Astrocyte of the spinal cord (primary cell): ENCODE results near the gene ZCCHC7.
"Not testable (repeated sequence)": the region's sequence is repeated elsewhere in the genome, so short reads cannot be mapped to it uniquely, and the experiment has no call there.

ENCODE experiments used
- DNase-seq: peaks from one replicate; pipeline ENCODE4 v3.0.0; 2011; ENCODE audit warnings: low read depth, low spot score
- H3K4me3 ChIP-seq: 2 replicates; pipeline ENCODE4 v1.5.1; 2011; ENCODE audit warnings: low read depth, mild to moderate bottlenecking, low read length, moderate library complexity
- CTCF ChIP-seq: IDR thresholded peaks from 2 replicates; pipeline ENCODE4 v1.5.1; 2012; ENCODE audit warnings: low read depth, mild to moderate bottlenecking, low read length, inconsistent platforms
- in situ Hi-C: cut with HindIII; loops from 2 replicates; pipeline ENCODE4 v1.10.0; 2017; ENCODE audit warnings: low sequenced_read_pairs

Gene ZCCHC7

GRCh38 chr9:37085233-37085632 is 35.1 kb upstream of the ZCCHC7 start:
- no peak for DNase-seq
- TF ChIP-seq CTCF: no peak
- in situ Hi-C loops: no loop called here
- no peak overlapping the region for H3K4me3 ChIP-seq

GRCh38 chr9:37092714-37093295 is 27.6 kb upstream of the ZCCHC7 start:
- in situ Hi-C loops, H3K4me3 ChIP-seq, DNase-seq: not testable (repeated sequence)

- in situ Hi-C loops: no loop called here
- no peak overlapping the region for H3K4me3 ChIP-seq
- no peak for TF ChIP-seq CTCF
These were observed 25.6 kb upstream of the ZCCHC7 start for GRCh38 chr9:37094751-37095150.

GRCh38 chr9:37096628-37097027 is 23.7 kb upstream of the ZCCHC7 start:
- in situ Hi-C loops: no loop called here
- DNase-seq: no peak
- H3K4me3 ChIP-seq: no peak overlapping the region
- TF ChIP-seq CTCF: no peak

More at GRCh38 chr9:37094751-37095150, 25.6 kb upstream of the ZCCHC7 start:
- no peak for DNase-seq

GRCh38 chr9:37097294-37097693 is 23.1 kb upstream of the ZCCHC7 start:
- no peak overlapping the region for H3K4me3 ChIP-seq
- in situ Hi-C loops: no loop called here
- no peak for DNase-seq
- no peak for TF ChIP-seq CTCF

- no peak overlapping the region for H3K4me3 ChIP-seq
- TF ChIP-seq CTCF: no peak
- DNase-seq: no peak
- in situ Hi-C loops: no loop called here
These were observed 20.0 kb upstream of the ZCCHC7 start for GRCh38 chr9:37100327-37100726.

GRCh38 chr9:37100741-37101140 is 19.6 kb upstream of the ZCCHC7 start:
- no peak for TF ChIP-seq CTCF
- DNase-seq: no peak
- in situ Hi-C loops: no loop called here
- H3K4me3 ChIP-seq: no peak overlapping the region
